ENCODE data around the gene CNTRL.

DNA sequence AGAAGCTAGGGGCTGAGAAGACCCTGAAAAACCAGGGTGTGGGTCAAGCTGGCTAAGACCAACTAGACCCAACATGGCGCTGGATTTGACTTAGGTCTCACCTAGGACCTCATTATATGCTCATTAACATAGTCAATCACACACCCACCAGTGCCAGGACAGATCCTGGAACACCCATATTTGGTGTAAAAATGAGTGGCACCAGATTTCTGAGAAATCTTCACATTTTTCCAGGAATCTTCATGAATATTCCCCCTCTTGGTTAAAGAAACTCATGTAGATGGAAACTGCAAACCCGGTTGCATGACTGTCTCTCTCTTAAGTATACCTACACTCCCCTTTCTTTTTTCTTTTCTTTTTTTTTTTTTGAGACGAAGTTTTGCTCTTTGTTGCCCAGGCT, 144.8 kb downstream of the CNTRL start:
- TF ChIP-seq EZH2 (IDR thresholded peaks at IDR 0.05) (no peak), POLR2AphosphoS5 (IDR thresholded peaks at IDR 0.05; ENCODE audit: borderline replicate concordance, low read depth, low read length) (no peak), FOXP2 (optimal IDR thresholded peaks at IDR 0.05; ENCODE audit: control extremely low read depth, extremely low read length, insufficient read depth) (no peak)
